AG09309 (cell line): ENCODE data around the gene SLC40A1.

Experiments
- DNase-seq: peaks from one replicate; pipeline ENCODE4 v3.0.0-alpha.2; 2010; ENCODE audit warnings: low read depth
- H3K4me3 ChIP-seq: 2 replicates; pipeline ENCODE4 v1.5.1; 2011; ENCODE audit warnings: mild to moderate bottlenecking, low read depth, low read length, moderate library complexity; ENCODE audit not compliant: control insufficient read depth
- TF ChIP-seq, protein P1 (sequence below): IDR thresholded peaks from 2 replicates; pipeline ENCODE4 v1.5.1; 2011; ENCODE audit warnings: mild to moderate bottlenecking, low read depth, low read length, inconsistent platforms; ENCODE audit not compliant: insufficient read depth, control insufficient read depth; ENCODE audit errors: missing control alignments

The SLC40A1 gene

DNA sequence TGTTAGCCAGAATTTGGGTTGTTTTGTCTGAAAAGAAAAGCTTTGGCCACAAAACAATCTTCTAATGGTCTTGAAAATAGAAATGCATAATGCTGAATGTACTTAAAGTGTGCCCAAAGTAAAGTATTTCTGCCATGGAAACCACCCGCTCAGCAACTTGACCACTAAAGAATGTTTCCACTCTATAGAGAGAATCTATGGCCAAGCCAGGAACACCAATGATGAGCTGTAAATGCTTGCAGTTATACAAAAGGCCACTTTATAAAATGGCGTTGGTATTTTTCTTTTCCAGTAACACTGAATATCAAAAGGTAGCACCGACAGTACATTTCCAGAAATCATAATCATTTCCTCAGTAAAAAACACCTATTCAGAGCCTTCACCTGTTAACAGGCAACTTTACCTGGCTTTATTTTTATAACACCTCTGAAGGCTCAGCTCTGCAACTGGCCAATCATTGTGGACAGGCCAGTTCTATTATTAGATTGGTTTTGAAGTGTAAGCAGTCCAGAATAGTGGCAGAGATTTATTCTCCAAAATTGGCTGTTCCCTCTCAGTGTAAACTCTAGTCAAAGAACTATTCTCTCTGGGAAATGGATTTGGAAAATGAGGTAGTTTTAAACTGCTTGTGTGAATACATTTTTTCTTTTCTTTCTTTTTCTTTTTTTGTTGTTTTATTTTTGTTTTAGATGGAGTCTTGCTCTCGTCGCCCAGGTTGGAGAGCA is 36.1 kb downstream of the SLC40A1 start:
- no peak overlapping the region for H3K4me3 ChIP-seq
- TF ChIP-seq, protein P1, sequence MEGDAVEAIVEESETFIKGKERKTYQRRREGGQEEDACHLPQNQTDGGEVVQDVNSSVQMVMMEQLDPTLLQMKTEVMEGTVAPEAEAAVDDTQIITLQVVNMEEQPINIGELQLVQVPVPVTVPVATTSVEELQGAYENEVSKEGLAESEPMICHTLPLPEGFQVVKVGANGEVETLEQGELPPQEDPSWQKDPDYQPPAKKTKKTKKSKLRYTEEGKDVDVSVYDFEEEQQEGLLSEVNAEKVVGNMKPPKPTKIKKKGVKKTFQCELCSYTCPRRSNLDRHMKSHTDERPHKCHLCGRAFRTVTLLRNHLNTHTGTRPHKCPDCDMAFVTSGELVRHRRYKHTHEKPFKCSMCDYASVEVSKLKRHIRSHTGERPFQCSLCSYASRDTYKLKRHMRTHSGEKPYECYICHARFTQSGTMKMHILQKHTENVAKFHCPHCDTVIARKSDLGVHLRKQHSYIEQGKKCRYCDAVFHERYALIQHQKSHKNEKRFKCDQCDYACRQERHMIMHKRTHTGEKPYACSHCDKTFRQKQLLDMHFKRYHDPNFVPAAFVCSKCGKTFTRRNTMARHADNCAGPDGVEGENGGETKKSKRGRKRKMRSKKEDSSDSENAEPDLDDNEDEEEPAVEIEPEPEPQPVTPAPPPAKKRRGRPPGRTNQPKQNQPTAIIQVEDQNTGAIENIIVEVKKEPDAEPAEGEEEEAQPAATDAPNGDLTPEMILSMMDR: no peak
- DNase-seq: no peak

DNA sequence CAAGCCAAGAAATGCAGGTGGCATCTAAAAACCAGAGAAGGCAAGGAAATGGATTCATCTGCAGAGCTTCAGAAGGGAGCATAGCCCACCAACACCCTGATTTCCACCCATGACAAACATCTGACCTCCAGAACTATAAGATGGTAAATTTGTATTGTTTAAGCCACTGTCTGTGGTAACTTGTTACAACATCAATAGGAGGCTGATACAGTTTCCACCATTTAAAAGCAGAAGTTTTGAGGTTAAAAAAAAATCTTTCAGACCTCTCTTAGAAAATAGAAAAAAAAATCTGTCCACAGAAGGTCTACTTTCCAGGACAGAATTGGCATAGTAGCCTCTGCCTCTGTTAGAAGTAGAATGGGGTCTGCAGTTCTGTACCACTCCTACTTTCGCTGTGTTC is 37.2 kb downstream of the SLC40A1 start:
- DNase-seq: no peak
- H3K4me3 ChIP-seq: no peak overlapping the region
- TF ChIP-seq, protein P1: no peak

DNA sequence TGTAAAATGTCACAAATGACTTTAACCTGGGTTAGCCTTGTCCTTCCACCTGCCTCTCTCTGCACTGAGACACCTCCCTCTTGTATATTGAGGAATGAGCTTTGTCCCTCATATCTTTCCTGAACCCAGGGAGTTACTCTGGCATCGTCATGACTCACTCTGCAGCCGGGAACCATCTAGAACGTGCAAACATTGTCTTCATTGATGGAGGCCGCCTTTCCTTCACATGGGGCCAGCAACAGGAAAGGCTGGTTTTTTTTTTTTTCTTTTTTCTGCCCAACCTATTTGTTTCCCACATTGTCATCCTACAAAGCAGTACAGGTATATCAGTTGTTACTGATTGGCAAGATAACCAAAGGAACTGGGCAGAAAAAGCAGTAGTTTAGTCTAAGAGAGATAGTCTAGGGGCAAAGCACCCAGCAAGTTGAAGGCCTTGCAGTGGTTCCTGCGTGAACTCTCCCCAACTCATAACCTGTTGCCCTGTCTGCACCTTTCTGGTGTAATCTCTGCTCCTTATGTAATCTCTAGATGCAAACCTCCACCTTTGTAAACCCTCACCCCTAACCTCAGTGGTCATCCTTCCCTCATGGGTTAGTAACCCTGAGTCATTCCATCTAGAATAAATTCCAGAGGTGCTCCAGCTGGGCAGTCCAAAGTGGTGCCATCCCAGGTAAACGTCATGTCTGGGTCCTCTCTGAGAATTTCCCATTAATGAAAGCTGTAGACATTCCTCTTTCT is 38.3 kb downstream of the SLC40A1 start:
- DNase-seq: no peak
- TF ChIP-seq, protein P1: no peak
- H3K4me3 ChIP-seq: no peak overlapping the region

DNA sequence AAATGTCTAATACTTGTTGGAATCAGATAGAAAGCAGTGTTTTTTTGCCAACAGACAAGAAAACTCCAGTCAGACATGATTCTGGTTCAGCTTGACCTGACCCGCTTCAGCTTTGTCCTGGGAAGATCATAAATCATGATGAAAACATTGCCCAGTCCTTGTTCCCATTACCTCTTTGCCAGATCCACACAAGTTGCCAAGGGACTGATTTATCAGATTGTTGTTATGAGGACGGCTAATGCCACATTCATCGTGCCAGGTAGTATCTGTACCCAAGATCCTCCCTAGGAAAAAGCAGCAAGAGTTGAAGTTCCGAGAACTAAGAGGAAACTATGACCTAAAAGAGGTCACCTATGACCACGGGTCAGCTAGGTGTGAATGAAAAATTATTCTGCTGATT is 39.0 kb downstream of the SLC40A1 start:
- no peak for DNase-seq
- TF ChIP-seq, protein P1: no peak
- no peak overlapping the region for H3K4me3 ChIP-seq

DNA sequence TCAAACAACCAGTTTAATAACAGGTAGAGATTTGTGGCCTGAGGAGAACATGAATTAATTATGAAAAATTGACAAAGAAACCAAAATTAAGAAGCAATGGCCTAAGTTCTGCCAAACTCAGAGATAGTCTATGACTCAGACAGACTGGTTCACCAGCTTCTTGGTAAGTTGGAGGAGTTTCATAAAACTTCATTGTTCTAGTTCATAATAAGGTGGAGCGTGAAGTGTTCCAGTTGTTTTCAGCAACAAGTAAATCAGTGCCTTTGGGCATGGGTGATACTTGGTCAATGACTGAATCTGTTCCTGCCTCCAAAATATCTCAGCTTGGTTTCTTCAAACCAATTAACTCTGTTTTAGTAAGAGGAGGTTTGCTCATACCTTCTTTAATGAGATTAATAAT is 40.0 kb downstream of the SLC40A1 start:
- H3K4me3 ChIP-seq: no peak overlapping the region
- no peak for DNase-seq
- TF ChIP-seq, protein P1: no peak

DNA sequence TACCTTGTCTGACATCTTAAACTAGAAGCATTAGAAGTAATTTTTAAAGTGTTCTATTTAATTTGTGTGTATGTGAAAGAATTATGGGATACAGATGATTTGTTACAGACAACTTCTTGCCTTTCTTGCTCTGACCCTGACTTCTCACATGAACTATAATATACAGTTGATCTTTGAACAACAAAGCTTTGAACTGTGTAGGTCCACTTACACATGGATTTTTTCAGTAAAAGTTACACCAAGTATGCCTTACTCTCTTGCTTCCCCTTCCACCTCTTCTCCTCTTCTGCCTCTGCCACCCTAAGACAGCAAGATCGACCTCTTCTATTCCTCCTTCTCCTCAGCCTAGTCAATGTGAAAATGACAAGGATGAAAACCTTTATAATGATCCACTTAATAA is 42.2 kb downstream of the SLC40A1 start:
- H3K4me3 ChIP-seq: no peak overlapping the region
- TF ChIP-seq, protein P1: no peak
- DNase-seq: no peak
